ENCODE data around the gene ALG5. TPM values are rescaled to one million over a fixed set of nuclear protein-coding genes. Genes with fewer than 3 reads are reported as not detected.

The ALG5 gene
- total and polyA plus RNA-seq, 11 donors: 8.4 to 31.8 (median 13.1) TPM

- TF ChIP-seq POLR2A (IDR thresholded peaks at IDR 0.05): no peak
- TF ChIP-seq, protein P1, sequence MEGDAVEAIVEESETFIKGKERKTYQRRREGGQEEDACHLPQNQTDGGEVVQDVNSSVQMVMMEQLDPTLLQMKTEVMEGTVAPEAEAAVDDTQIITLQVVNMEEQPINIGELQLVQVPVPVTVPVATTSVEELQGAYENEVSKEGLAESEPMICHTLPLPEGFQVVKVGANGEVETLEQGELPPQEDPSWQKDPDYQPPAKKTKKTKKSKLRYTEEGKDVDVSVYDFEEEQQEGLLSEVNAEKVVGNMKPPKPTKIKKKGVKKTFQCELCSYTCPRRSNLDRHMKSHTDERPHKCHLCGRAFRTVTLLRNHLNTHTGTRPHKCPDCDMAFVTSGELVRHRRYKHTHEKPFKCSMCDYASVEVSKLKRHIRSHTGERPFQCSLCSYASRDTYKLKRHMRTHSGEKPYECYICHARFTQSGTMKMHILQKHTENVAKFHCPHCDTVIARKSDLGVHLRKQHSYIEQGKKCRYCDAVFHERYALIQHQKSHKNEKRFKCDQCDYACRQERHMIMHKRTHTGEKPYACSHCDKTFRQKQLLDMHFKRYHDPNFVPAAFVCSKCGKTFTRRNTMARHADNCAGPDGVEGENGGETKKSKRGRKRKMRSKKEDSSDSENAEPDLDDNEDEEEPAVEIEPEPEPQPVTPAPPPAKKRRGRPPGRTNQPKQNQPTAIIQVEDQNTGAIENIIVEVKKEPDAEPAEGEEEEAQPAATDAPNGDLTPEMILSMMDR (IDR thresholded peaks at IDR 0.05): no peak
- peaks cover 0 to 16% (median 0%) of the 10 kb centered on the region in 9 donors for H3K27me3 ChIP-seq
- DNase-seq (no peak), ATAC-seq (no peak)
- no peaks in the 10 kb centered on the region for H3K9me3 ChIP-seq
- peaks cover 0 to 32% (median 6%) of the 10 kb centered on the region in 12 donors for H3K4me1 ChIP-seq
- no peak overlapping the region for H3K4me3 ChIP-seq
- WGBS, 4 donors: 91 to 96% (median 95%) methylated on average over 6 of the region's 6 CpGs
- intact Hi-C loops (cut with DNase I): loop anchor here in 3 of 10 donors (5.0 to 10.0 kb wide), 3 partner anchors 51 to 61 kb away; no protein-coding TSS in a partner anchor
- H3K27ac ChIP-seq: no peak overlapping the region
- H3K36me3 ChIP-seq: no peaks in the 10 kb centered on the region
These were observed 83.1 kb downstream of the ALG5 start for GRCh38 chr13:36915896-36916640.

GRCh38 chr13:36915106-36915505, 84.0 kb downstream of the ALG5 start:
- no peak overlapping the region for H3K4me3 ChIP-seq
- peaks cover 0 to 23% (median 6%) of the 10 kb centered on the region in 12 donors for H3K4me1 ChIP-seq
- DNase-seq (no peak), ATAC-seq (no peak)
- no peaks in the 10 kb centered on the region for H3K9me3 ChIP-seq
- H3K36me3 ChIP-seq: no peaks in the 10 kb centered on the region
- TF ChIP-seq, protein P1 (IDR thresholded peaks at IDR 0.05): no peak
- TF ChIP-seq POLR2A (IDR thresholded peaks at IDR 0.05): no peak
- WGBS, 4 donors: 37 to 53% (median 45%) methylated on average over 5 of the region's 5 CpGs
- H3K27me3 ChIP-seq: peaks cover 0 to 11% (median 0%) of the 10 kb centered on the region in 9 donors
- H3K27ac ChIP-seq: no peak overlapping the region
- intact Hi-C loops (cut with DNase I): loop anchor here in 3 of 10 donors (5.0 to 10.0 kb wide), 3 partner anchors 50 to 60 kb away; no protein-coding TSS in a partner anchor

DNA sequence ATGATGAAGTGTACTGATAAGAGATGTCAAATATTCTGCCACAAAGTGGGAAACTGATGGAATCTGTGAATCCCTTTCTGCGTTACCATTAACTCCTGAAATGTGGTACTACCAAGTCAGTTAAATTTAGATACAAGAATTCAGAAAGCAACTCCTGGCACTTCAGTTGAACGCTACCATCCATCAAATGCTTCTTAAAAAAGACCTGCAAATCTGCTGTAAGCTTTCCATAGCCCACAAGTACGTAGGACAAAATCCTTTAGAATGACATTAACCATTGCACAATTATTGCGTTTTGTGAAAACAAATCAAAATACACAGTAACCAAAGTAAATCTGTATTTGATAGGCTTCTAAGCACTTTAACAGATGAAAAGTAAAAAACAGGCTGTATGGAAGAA, 84.5 kb downstream of the ALG5 start:
- Histone ChIP-seq H3K27me3 (peaks cover 0 to 8% (median 0%) of the 10 kb centered on the region in 9 donors), H3K27ac (no peak overlapping the region), H3K9me3 (no peaks in the 10 kb centered on the region), H3K4me1 (peaks cover 0 to 23% (median 6%) of the 10 kb centered on the region in 12 donors), H3K36me3 (no peaks in the 10 kb centered on the region), H3K4me3 (no peak overlapping the region)
- ATAC-seq (no peak), DNase-seq (no peak)
- TF ChIP-seq, protein P1 (IDR thresholded peaks at IDR 0.05): no peak
- TF ChIP-seq POLR2A (IDR thresholded peaks at IDR 0.05): no peak
- intact Hi-C loops (cut with DNase I): loop anchor here in 3 of 10 donors (5.0 to 10.0 kb wide), 3 partner anchors 50 to 60 kb away; no protein-coding TSS in a partner anchor
- 65 to 72% (median 69%) methylated on average over 4 of the region's 4 CpGs for WGBS, 4 donors

DNA sequence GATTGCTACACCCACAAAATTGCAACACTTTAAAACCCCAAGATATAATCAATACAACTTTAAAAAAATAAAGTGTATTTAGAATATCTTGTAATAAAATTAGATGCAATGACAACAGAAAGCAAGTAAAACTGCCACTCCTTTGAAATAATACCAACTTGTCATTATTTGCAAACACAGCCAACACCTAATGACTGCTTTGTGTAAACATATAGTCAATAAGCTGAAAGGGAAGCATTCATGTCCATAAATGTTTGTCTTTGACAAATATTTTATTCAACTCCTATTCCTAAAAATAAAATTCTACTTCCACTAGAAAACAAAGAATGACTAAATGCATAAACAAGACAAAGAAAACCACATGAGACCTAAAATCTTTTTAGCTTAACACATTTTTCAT, 85.7 kb downstream of the ALG5 start:
- Histone ChIP-seq H3K36me3 (no peaks in the 10 kb centered on the region), H3K9me3 (no peaks in the 10 kb centered on the region), H3K4me3 (no peak overlapping the region), H3K4me1 (peaks cover 0 to 12% (median 3%) of the 10 kb centered on the region in 12 donors), H3K27me3 (no peaks in the 10 kb centered on the region), H3K27ac (no peak overlapping the region)
- ATAC-seq (no peak), DNase-seq (no peak)
- intact Hi-C loops (cut with DNase I): loop anchor here in 2 of 10 donors (10.0 kb wide), 2 partner anchors 49 to 59 kb away; no protein-coding TSS in a partner anchor
- TF ChIP-seq, protein P1 (IDR thresholded peaks at IDR 0.05): no peak
- no peak for TF ChIP-seq POLR2A (IDR thresholded peaks at IDR 0.05)
